GM18909 (cell line): Measurements from ENCODE around the gene DCUN1D2.

Experiments
- ATAC-seq: cut with Tn5 transposase; IDR thresholded peaks from one replicate; pipeline ENCODE4 v1.9.1; 2021; ENCODE audit warnings: mild to moderate bottlenecking; ENCODE audit not compliant: unreplicated experiment, poor library complexity

DCUN1D2 gene

GRCh38 chr13:113413898-113414282 lies 76.6 kb downstream of the DCUN1D2 start:
- ATAC-seq, result no peak

GRCh38 chr13:113413178-113413897 lies 77.2 kb downstream of the DCUN1D2 start:
- ATAC-seq, result no peak

GRCh38 chr13:113412440-113412839 lies 78.1 kb downstream of the DCUN1D2 start:
- ATAC-seq, result no peak

GRCh38 chr13:113411216-113412023 lies 79.1 kb downstream of the DCUN1D2 start:
- no peak for ATAC-seq

GRCh38 chr13:113410472-113411201 lies 79.9 kb downstream of the DCUN1D2 start:
- ATAC-seq, result no peak

GRCh38 chr13:113408562-113408961 lies 81.9 kb downstream of the DCUN1D2 start:
- ATAC-seq, result no peak

GRCh38 chr13:113407531-113408393 lies 82.7 kb downstream of the DCUN1D2 start:
- ATAC-seq, result no peak

- ATAC-seq, result no peak
These were observed 83.4 kb downstream of the DCUN1D2 start for GRCh38 chr13:113407103-113407530.

- no peak for ATAC-seq
These were observed 84.0 kb downstream of the DCUN1D2 start for GRCh38 chr13:113406321-113407102.
